Measurements from ENCODE around the gene SCN3A. TPM values are rescaled to one million over a fixed set of nuclear protein-coding genes. Genes with fewer than 3 reads are reported as not detected.

The SCN3A gene
- total and polyA plus RNA-seq, 2 donors (not counting 1 experiment from before 2014, with no cell fraction given): 5.4 to 6.1 TPM

GRCh38 chr2:165087933-165088901 is 115.6 kb downstream of the SCN3A start:
- no peaks in the 10 kb centered on the region for H3K9me3 Mint-ChIP-seq (ENCODE audit: insufficient read depth)
- Histone ChIP-seq H3K36me3 (replicated peaks in 1 of 2; ENCODE audit: control extremely low read depth in 1 of 2, control insufficient read depth in 1 of 2, extremely low read depth in 1 of 2, insufficient read depth in 2 of 2, low read length in 1 of 2) (no peaks in the 10 kb centered on the region), H3K79me2 (ENCODE audit: control insufficient read depth, insufficient read depth, low read length) (no peaks in the 10 kb centered on the region), H3K4me1 (ENCODE audit: control insufficient read depth in 2 of 2, insufficient read depth in 2 of 2, low read length in 2 of 2) (no peaks in the 10 kb centered on the region), H3K9me3 (ENCODE audit: control extremely low read depth in 1 of 3, control insufficient read depth in 2 of 3, insufficient read depth in 1 of 3, low read length in 2 of 3) (peaks cover 0 to 3% (median 0%) of the 10 kb centered on the region in 3 donors), H2AFZ (ENCODE audit: insufficient read depth, low read depth, low read length, poor library complexity, severe bottlenecking) (no peak overlapping the region), H3K27me3 (replicated peaks in 1 of 4; ENCODE audit: control extremely low read depth in 1 of 4, control insufficient read depth in 3 of 4, insufficient read depth in 4 of 4, low read length in 3 of 4) (no peaks in the 10 kb centered on the region), H3K9ac (ENCODE audit: low read length) (no peak overlapping the region), H3K27ac (ENCODE audit: low read length in 2 of 2) (no peak overlapping the region), H3K4me2 (replicated peaks; ENCODE audit: low read depth, low read length, poor library complexity, severe bottlenecking) (no peak overlapping the region), H3K4me3 (ENCODE audit: control extremely low read depth in 1 of 5, extremely low read depth in 1 of 5, insufficient read depth in 1 of 5, low read depth in 2 of 5, low read length in 4 of 5) (no peak overlapping the region), H4K20me1 (ENCODE audit: control insufficient read depth, insufficient read depth, low read length, poor library complexity, severe bottlenecking) (no peaks in the 10 kb centered on the region)
- ATAC-seq (ENCODE audit: low read depth): no peak
- H3K4me3 Mint-ChIP-seq: no peak overlapping the region
- no peaks in the 10 kb centered on the region for H3K27me3 Mint-ChIP-seq
- intact Hi-C loops (cut with micrococcal nuclease): no loop called here
- no peaks in the 10 kb centered on the region for H3K4me1 Mint-ChIP-seq
- no peak overlapping the region for H3K27ac Mint-ChIP-seq
- no CpG with 5 or more reads among the region's 2 CpGs for WGBS (ENCODE audit: insufficient coverage)
- DNase-seq: no peak
- no peak for TF ChIP-seq CTCF (IDR thresholded peaks at IDR 0.05)
- no peak for TF ChIP-seq EZH2 (IDR thresholded peaks at IDR 0.05; ENCODE audit: borderline replicate concordance, insufficient read depth, low read depth, low read length, poor library complexity, severe bottlenecking)
- POLR2A ChIA-PET: no interaction called here
- CTCF ChIA-PET: no interaction called here

- ATAC-seq (ENCODE audit: low read depth) (no peak), DNase-seq (no peak)
- H3K4me3 ChIP-seq (ENCODE audit: control extremely low read depth in 1 of 5, extremely low read depth in 1 of 5, insufficient read depth in 1 of 5, low read depth in 2 of 5, low read length in 4 of 5): no peak overlapping the region
- H3K4me1 Mint-ChIP-seq: no peaks in the 10 kb centered on the region
- peaks cover 0 to 9% (median 3%) of the 10 kb centered on the region in 3 donors for H3K9me3 ChIP-seq (ENCODE audit: control extremely low read depth in 1 of 3, control insufficient read depth in 2 of 3, insufficient read depth in 1 of 3, low read length in 2 of 3)
- TF ChIP-seq CTCF (IDR thresholded peaks at IDR 0.05) (no peak), EZH2 (IDR thresholded peaks at IDR 0.05; ENCODE audit: borderline replicate concordance, insufficient read depth, low read depth, low read length, poor library complexity, severe bottlenecking) (no peak)
- H3K9ac ChIP-seq (ENCODE audit: low read length): no peak overlapping the region
- no peak overlapping the region for H3K4me3 Mint-ChIP-seq
- H3K79me2 ChIP-seq (ENCODE audit: control insufficient read depth, insufficient read depth, low read length): no peaks in the 10 kb centered on the region
- no peak overlapping the region for H3K27ac ChIP-seq (ENCODE audit: low read length in 2 of 2)
- H3K27ac Mint-ChIP-seq: no peak overlapping the region
- peaks cover 5% of the 10 kb centered on the region for H3K9me3 Mint-ChIP-seq (ENCODE audit: insufficient read depth)
- H3K27me3 Mint-ChIP-seq: no peaks in the 10 kb centered on the region
- no peaks in the 10 kb centered on the region for H4K20me1 ChIP-seq (ENCODE audit: control insufficient read depth, insufficient read depth, low read length, poor library complexity, severe bottlenecking)
- no CpG with 5 or more reads among the region's 2 CpGs for WGBS (ENCODE audit: insufficient coverage)
- no peak overlapping the region for H3K4me2 ChIP-seq (replicated peaks; ENCODE audit: low read depth, low read length, poor library complexity, severe bottlenecking)
- no peaks in the 10 kb centered on the region for H3K4me1 ChIP-seq (ENCODE audit: control insufficient read depth in 2 of 2, insufficient read depth in 2 of 2, low read length in 2 of 2)
- H3K27me3 ChIP-seq (replicated peaks in 1 of 4; ENCODE audit: control extremely low read depth in 1 of 4, control insufficient read depth in 3 of 4, insufficient read depth in 4 of 4, low read length in 3 of 4): no peaks in the 10 kb centered on the region
- H3K36me3 ChIP-seq (replicated peaks in 1 of 2; ENCODE audit: control extremely low read depth in 1 of 2, control insufficient read depth in 1 of 2, extremely low read depth in 1 of 2, insufficient read depth in 2 of 2, low read length in 1 of 2): no peaks in the 10 kb centered on the region
- intact Hi-C loops (cut with micrococcal nuclease): no loop called here
- ChIA-PET POLR2A (no interaction called here), CTCF (no interaction called here)
- no peak overlapping the region for H2AFZ ChIP-seq (ENCODE audit: insufficient read depth, low read depth, low read length, poor library complexity, severe bottlenecking)
Measured at GRCh38 chr2:165086337-165086736, 117.5 kb downstream of the SCN3A start.
